ENCODE results near the gene CACNA1F.

The CACNA1F gene

DNA sequence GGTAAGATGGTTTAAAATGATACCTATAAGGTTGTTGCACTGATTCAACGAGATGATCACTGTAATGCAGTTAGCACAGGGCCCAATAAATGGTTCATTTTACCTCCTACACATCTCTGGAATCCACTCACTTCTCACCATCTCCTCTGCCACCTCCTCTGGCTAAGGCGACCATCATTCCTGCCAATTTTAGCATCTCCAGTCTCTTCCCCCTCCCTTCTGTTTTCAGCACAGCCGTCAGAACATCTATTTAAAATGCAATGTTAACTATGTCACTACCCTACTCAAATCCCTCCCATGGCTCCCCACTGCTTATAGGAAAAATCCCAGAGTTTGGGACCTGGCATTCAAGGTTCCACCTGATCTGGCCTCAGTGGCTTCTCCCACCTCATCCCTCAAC lies 29.6 kb downstream of the CACNA1F start:
- Histone ChIP-seq H3K27ac (ENCODE audit: low read depth in 2 of 2, low read length in 2 of 2) (no peak overlapping the region), H3K9ac (ENCODE audit: low read depth in 1 of 2, low read length in 2 of 2) (no peak overlapping the region)

DNA sequence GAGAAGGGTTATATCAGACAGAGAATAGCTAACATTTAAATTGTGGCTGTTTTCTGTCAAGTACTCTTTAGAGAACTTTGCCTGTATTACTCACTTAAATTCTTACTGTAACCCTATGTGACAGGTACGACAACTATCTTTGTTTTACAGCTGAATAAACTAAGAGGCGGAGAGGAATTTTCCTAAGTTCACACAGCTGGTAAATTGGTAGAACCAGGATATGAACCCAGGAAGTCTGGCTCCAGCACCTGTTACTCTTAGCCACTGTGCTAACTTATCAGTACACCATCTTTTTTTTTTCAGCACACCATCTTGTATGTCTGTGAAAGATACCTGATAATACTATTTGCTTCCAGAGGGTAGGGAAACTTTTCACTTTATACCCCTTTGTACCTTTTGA lies 31.1 kb downstream of the CACNA1F start:
- Histone ChIP-seq H3K9me3 (ENCODE audit: control insufficient read depth in 2 of 2, low read length in 2 of 2) (no peaks in the 10 kb centered on the region), H3K4me3 (ENCODE audit: low read length in 2 of 2) (no peak overlapping the region), H3K27ac (ENCODE audit: low read depth in 2 of 2, low read length in 2 of 2) (no peak overlapping the region), H3K27me3 (ENCODE audit: control insufficient read depth in 2 of 2, insufficient read depth in 2 of 2, low read length in 2 of 2) (peaks cover 5 to 7% of the 10 kb centered on the region in 2 donors), H3K9ac (ENCODE audit: low read depth in 1 of 2, low read length in 2 of 2) (no peak overlapping the region), H3K36me3 (ENCODE audit: control insufficient read depth in 2 of 2, insufficient read depth in 2 of 2, low read length in 2 of 2) (no peaks in the 10 kb centered on the region), H3K4me1 (ENCODE audit: control insufficient read depth in 2 of 2, insufficient read depth in 2 of 2, low read length in 2 of 2) (peaks cover 0 to 3% of the 10 kb centered on the region in 2 donors)

More for the DNA sequence above, 29.6 kb downstream of the CACNA1F start:
- Histone ChIP-seq H3K27me3 (ENCODE audit: control insufficient read depth in 2 of 2, insufficient read depth in 2 of 2, low read length in 2 of 2) (peaks cover 3 to 5% of the 10 kb centered on the region in 2 donors), H3K36me3 (ENCODE audit: control insufficient read depth in 2 of 2, insufficient read depth in 2 of 2, low read length in 2 of 2) (no peaks in the 10 kb centered on the region), H3K4me3 (ENCODE audit: low read length in 2 of 2) (no peak overlapping the region), H3K9me3 (ENCODE audit: control insufficient read depth in 2 of 2, low read length in 2 of 2) (no peaks in the 10 kb centered on the region), H3K4me1 (ENCODE audit: control insufficient read depth in 2 of 2, insufficient read depth in 2 of 2, low read length in 2 of 2) (peaks cover 0 to 3% of the 10 kb centered on the region in 2 donors)

DNA sequence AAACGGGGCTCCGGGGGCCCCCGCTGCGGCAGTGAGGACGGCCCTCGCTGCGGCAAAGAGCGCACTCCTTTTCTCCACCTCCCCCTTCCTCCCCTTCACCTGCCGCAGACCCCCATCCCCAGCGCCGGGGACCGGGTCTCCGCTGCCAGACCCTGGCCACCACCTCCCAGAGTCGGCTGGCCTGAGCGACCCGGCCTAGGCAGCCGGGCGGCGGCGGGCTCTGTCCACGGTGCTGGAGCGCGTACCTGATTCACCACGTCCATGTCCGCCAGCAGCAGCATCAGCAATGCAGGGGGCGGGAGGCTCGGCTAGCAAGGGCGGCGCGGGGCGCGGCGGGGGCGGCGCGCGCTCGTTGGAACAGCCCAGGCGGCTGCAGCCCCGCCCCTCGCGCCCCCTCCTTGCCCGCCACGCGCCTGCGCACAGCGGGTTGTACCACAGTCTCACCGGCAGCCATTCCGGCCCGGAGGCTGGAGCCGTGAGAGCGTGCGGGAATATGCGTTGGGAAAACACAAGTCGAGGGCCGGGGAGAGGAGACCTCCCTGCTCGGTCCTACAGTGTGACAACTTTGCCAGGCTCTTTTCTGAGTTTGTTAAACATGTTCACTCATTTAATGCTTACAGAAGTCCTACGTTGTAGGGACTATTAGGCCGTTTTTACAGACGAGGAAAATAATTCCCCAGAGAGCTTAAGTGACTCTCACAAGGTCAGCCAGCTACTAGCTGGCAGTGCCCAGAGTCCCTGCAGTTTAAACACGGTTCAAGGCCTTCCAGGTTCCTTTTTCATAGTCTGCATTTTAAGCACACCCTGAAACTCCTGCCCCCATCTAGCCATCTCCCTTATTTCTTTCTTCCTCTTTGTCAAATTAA lies 33.0 kb downstream of the CACNA1F start, which contains the start of gene SYP:
Gene SYP (minus strand): TSS at position 288 of the 866 bp plus-strand sequence. CDS start 7 bp downstream, at position 281.
- peak within 1 kb of the TSS; percentile 28 to 55 for H3K4me3 ChIP-seq (ENCODE audit: low read length in 2 of 2)
- H3K27ac ChIP-seq (ENCODE audit: low read depth in 2 of 2, low read length in 2 of 2): peak within 1 kb of the TSS; percentile 22 to 52
- no peaks in the 10 kb centered on the region for H3K9me3 ChIP-seq (ENCODE audit: control insufficient read depth in 2 of 2, low read length in 2 of 2)
- H3K9ac ChIP-seq (ENCODE audit: low read depth in 1 of 2, low read length in 2 of 2): peak within 1 kb of the TSS; percentile 44 to 47
- no peaks in the 10 kb centered on the region for H3K36me3 ChIP-seq (ENCODE audit: control insufficient read depth in 2 of 2, insufficient read depth in 2 of 2, low read length in 2 of 2)
- peaks cover 5% of the 10 kb centered on the region in 2 donors for H3K27me3 ChIP-seq (ENCODE audit: control insufficient read depth in 2 of 2, insufficient read depth in 2 of 2, low read length in 2 of 2)
- H3K4me1 ChIP-seq (ENCODE audit: control insufficient read depth in 2 of 2, insufficient read depth in 2 of 2, low read length in 2 of 2): peaks cover 0 to 3% of the 10 kb centered on the region in 2 donors

DNA sequence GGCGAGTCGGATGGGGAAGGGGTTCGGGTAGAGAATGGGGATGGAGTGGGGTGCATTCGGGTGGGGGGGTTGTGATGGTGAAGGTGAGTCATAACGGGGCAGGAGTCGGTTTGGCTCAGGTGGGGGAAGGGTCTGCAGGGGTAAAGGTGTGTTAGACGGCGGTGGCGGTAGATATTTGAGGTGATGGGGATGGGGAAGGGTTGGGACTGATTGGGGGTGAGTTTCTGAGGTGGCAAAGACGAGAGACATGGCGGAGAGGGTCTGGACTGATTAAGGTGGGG lies 33.9 kb downstream of the CACNA1F start:
- Histone ChIP-seq H3K4me3 (ENCODE audit: low read length in 2 of 2) (no peak overlapping the region), H3K27ac (ENCODE audit: low read depth in 2 of 2, low read length in 2 of 2) (no peak overlapping the region), H3K9me3 (ENCODE audit: control insufficient read depth in 2 of 2, low read length in 2 of 2) (no peaks in the 10 kb centered on the region), H3K36me3 (ENCODE audit: control insufficient read depth in 2 of 2, insufficient read depth in 2 of 2, low read length in 2 of 2) (no peaks in the 10 kb centered on the region), H3K4me1 (ENCODE audit: control insufficient read depth in 2 of 2, insufficient read depth in 2 of 2, low read length in 2 of 2) (peaks cover 0 to 3% of the 10 kb centered on the region in 2 donors), H3K27me3 (ENCODE audit: control insufficient read depth in 2 of 2, insufficient read depth in 2 of 2, low read length in 2 of 2) (peaks cover 5% of the 10 kb centered on the region in 2 donors), H3K9ac (ENCODE audit: low read depth in 1 of 2, low read length in 2 of 2) (no peak overlapping the region)

DNA sequence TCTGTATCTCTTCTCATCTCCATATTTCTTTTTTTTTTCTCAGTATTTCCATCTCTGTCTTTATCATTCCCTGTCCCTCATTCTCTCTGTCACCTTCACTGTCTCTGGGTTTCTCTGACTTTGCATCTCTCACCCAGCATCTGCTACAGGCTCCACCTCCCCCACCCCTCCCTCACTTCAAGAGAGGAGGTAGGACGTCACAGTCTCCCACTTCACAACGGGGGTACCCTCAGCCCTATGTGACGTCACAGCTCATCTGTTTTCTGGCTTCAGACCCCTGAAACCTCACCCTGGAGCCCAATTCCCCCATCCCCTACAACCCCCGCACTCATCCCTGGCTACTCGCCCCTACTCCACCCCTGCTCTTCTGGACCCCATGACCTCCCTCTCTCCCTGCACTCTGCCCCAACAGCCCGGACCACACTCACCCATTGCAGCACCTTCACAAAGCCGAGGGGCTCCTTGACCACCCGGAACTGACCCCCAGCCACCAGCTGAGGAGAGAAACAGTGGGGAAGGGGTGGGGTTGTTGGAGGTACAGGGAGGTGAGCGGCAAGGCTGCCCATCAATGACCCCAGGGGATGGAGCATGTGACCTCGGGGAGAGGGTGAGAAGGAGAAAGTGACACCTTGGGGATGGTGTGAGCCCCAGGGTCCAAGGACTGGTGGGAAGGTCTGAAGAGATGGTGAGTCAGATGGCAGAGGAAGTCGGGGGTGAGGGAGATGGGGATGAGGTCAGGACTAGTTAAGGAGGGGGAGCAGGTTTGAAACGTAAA lies 34.4 kb downstream of the CACNA1F start:
- Histone ChIP-seq H3K4me3 (ENCODE audit: low read length in 2 of 2) (no peak overlapping the region), H3K9ac (ENCODE audit: low read depth in 1 of 2, low read length in 2 of 2) (no peak overlapping the region), H3K27ac (ENCODE audit: low read depth in 2 of 2, low read length in 2 of 2) (no peak overlapping the region)

DNA sequence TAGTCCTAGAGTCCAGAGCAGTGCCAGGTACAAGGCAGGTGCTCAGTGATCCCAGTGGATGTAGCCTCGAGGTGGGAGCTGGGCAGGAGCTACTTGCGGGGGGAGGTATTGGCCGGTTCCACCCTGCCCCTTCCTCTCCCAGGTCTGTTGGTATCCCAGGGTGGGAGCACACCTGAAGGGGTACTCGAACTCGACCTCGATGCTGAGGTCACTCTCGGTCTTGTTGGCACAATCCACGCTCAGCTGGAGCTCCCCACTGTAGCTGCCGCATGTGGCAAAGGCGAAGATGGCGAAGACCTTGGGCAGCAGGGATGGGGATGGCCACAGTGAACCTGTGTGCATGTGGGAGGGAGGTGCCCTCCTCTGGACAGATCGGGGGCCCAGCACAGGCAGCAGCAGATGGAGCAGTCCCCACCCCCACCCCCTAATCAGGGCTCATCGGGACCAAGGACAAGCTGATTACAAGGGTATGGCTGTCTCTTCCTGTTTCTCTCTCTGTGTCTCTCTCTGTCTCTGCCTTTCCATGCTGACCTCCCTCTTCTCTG lies 35.5 kb downstream of the CACNA1F start:
- Histone ChIP-seq H3K36me3 (ENCODE audit: control insufficient read depth in 2 of 2, insufficient read depth in 2 of 2, low read length in 2 of 2) (no peaks in the 10 kb centered on the region), H3K4me1 (ENCODE audit: control insufficient read depth in 2 of 2, insufficient read depth in 2 of 2, low read length in 2 of 2) (peaks cover 0 to 3% of the 10 kb centered on the region in 2 donors), H3K9me3 (ENCODE audit: control insufficient read depth in 2 of 2, low read length in 2 of 2) (no peaks in the 10 kb centered on the region), H3K9ac (ENCODE audit: low read depth in 1 of 2, low read length in 2 of 2) (no peak overlapping the region), H3K27me3 (ENCODE audit: control insufficient read depth in 2 of 2, insufficient read depth in 2 of 2, low read length in 2 of 2) (peaks cover 5% of the 10 kb centered on the region in 2 donors), H3K27ac (ENCODE audit: low read depth in 2 of 2, low read length in 2 of 2) (no peak overlapping the region), H3K4me3 (ENCODE audit: low read length in 2 of 2) (no peak overlapping the region)

More for the DNA sequence above, 34.4 kb downstream of the CACNA1F start:
- no peaks in the 10 kb centered on the region for H3K9me3 ChIP-seq (ENCODE audit: control insufficient read depth in 2 of 2, low read length in 2 of 2)
- peaks cover 5% of the 10 kb centered on the region in 2 donors for H3K27me3 ChIP-seq (ENCODE audit: control insufficient read depth in 2 of 2, insufficient read depth in 2 of 2, low read length in 2 of 2)
- peaks cover 0 to 3% of the 10 kb centered on the region in 2 donors for H3K4me1 ChIP-seq (ENCODE audit: control insufficient read depth in 2 of 2, insufficient read depth in 2 of 2, low read length in 2 of 2)
- H3K36me3 ChIP-seq (ENCODE audit: control insufficient read depth in 2 of 2, insufficient read depth in 2 of 2, low read length in 2 of 2): no peaks in the 10 kb centered on the region

DNA sequence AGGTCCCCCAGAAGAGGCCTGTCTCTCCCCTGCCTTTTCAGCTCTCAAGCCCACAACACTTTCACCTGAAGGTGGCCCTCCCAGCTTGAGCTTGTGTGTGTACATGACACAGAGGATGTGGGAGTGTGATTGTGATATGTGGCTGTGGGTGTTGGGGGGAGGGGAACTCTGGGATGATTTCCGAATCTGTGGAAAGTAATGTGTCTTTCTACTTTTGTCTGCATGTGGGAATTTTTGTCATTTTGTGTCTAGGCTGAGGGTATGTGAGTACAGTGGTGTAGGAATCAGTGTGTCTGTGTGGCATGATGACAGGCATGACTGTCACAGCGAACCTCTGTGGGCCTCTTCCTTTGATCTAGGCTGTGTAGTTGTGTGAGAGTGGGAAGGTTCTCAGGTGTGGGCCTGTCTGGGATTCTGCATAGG lies 39.6 kb downstream of the CACNA1F start:
- Histone ChIP-seq H3K4me3 (ENCODE audit: low read length in 2 of 2) (no peak overlapping the region), H3K36me3 (ENCODE audit: control insufficient read depth in 2 of 2, insufficient read depth in 2 of 2, low read length in 2 of 2) (no peaks in the 10 kb centered on the region), H3K27ac (ENCODE audit: low read depth in 2 of 2, low read length in 2 of 2) (no peak overlapping the region), H3K9me3 (ENCODE audit: control insufficient read depth in 2 of 2, low read length in 2 of 2) (no peaks in the 10 kb centered on the region), H3K9ac (ENCODE audit: low read depth in 1 of 2, low read length in 2 of 2) (no peak overlapping the region), H3K27me3 (ENCODE audit: control insufficient read depth in 2 of 2, insufficient read depth in 2 of 2, low read length in 2 of 2) (peaks cover 0 to 3% of the 10 kb centered on the region in 2 donors), H3K4me1 (ENCODE audit: control insufficient read depth in 2 of 2, insufficient read depth in 2 of 2, low read length in 2 of 2) (no peaks in the 10 kb centered on the region)

DNA sequence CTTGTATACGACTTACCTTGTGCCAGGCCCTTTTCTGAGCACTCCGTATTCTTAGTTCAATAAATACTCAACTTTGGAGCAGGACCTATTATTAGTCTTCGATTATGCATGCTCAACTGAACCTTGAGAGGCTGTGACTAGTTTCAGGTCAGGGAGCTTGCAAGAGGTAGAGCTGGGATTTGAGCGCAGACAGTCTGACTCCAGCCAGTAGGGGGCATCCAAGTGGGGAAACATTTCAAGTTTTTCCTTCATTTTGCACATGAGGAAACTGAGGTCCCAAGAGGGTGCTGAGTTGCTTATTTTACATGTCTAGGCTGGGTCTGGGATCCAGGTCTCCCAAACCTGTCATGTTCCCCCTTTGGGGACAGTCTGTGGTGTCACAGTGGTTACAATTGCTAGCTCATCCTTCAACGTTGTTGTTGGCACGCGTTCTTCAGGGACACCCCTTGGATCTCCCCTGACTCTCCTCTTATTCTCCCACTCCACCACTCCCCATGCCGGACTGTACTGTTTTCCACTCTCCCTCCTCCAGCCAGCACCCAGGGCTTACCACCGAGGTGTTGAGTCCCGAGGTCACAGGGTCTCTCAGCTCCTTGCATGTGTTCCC lies 40.3 kb downstream of the CACNA1F start:
- Histone ChIP-seq H3K27ac (ENCODE audit: low read depth in 2 of 2, low read length in 2 of 2) (no peak overlapping the region), H3K9me3 (ENCODE audit: control insufficient read depth in 2 of 2, low read length in 2 of 2) (no peaks in the 10 kb centered on the region), H3K9ac (ENCODE audit: low read depth in 1 of 2, low read length in 2 of 2) (no peak overlapping the region), H3K4me3 (ENCODE audit: low read length in 2 of 2) (no peak overlapping the region), H3K27me3 (ENCODE audit: control insufficient read depth in 2 of 2, insufficient read depth in 2 of 2, low read length in 2 of 2) (peaks cover 0 to 3% of the 10 kb centered on the region in 2 donors), H3K4me1 (ENCODE audit: control insufficient read depth in 2 of 2, insufficient read depth in 2 of 2, low read length in 2 of 2) (no peaks in the 10 kb centered on the region), H3K36me3 (ENCODE audit: control insufficient read depth in 2 of 2, insufficient read depth in 2 of 2, low read length in 2 of 2) (no peaks in the 10 kb centered on the region)

DNA sequence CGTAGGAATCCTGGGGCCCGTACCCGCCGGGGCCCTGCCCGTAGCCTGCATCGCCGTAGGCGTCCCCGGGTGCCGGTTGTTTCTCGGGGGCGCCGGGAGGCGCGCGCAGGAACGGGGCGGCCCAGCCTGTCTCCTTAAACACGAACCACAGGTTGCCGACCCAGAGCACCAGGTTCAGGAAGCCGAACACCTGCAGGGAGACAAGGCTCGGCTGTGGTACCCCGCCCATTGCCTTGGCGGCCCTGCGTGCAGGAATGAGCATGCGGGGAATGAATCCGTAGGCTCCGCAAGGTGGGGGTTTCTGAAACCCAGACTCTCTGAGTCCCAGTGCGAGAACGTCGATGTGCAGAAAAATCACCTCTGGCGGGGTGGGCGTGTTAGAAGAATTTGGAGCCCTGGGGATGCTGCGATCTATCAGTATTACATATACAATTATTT lies 41.5 kb downstream of the CACNA1F start:
- no peaks in the 10 kb centered on the region for H3K27me3 ChIP-seq (ENCODE audit: control insufficient read depth in 2 of 2, insufficient read depth in 2 of 2, low read length in 2 of 2)
- peak overlapping the region; percentile 79 to 90 for H3K27ac ChIP-seq (ENCODE audit: low read depth in 2 of 2, low read length in 2 of 2)
- no peaks in the 10 kb centered on the region for H3K4me1 ChIP-seq (ENCODE audit: control insufficient read depth in 2 of 2, insufficient read depth in 2 of 2, low read length in 2 of 2)
- H3K36me3 ChIP-seq (ENCODE audit: control insufficient read depth in 2 of 2, insufficient read depth in 2 of 2, low read length in 2 of 2): no peaks in the 10 kb centered on the region
- peak overlapping the region; percentile 71 to 75 for H3K9ac ChIP-seq (ENCODE audit: low read depth in 1 of 2, low read length in 2 of 2)
- H3K9me3 ChIP-seq (ENCODE audit: control insufficient read depth in 2 of 2, low read length in 2 of 2): no peaks in the 10 kb centered on the region
- H3K4me3 ChIP-seq (ENCODE audit: low read length in 2 of 2): peak overlapping the region; percentile 62 to 74
